ENCODE data around the gene LGR6.

GRCh38 chr1:202179828-202180750 lies 13.5 kb upstream of the LGR6 start:
- TF ChIP-seq EP300 (IDR thresholded peaks at IDR 0.05): no peak
- TF ChIP-seq POLR2A (IDR thresholded peaks at IDR 0.05): no peak

Data from upper lobe of left lung (tissue), 4 donors.